Activated naive CD4-positive, alpha-beta T cell treated with anti-CD3 and anti-CD28 coated beads, Interleukin-2, amount 50 U/mL, for 16 hours (primary cell): ENCODE measurements around the gene TOR4A.

ENCODE experiments used
- DNase-seq: peaks from one replicate; pipeline ENCODE4 v3.0.0-alpha.2; 2020

TOR4A gene

DNA sequence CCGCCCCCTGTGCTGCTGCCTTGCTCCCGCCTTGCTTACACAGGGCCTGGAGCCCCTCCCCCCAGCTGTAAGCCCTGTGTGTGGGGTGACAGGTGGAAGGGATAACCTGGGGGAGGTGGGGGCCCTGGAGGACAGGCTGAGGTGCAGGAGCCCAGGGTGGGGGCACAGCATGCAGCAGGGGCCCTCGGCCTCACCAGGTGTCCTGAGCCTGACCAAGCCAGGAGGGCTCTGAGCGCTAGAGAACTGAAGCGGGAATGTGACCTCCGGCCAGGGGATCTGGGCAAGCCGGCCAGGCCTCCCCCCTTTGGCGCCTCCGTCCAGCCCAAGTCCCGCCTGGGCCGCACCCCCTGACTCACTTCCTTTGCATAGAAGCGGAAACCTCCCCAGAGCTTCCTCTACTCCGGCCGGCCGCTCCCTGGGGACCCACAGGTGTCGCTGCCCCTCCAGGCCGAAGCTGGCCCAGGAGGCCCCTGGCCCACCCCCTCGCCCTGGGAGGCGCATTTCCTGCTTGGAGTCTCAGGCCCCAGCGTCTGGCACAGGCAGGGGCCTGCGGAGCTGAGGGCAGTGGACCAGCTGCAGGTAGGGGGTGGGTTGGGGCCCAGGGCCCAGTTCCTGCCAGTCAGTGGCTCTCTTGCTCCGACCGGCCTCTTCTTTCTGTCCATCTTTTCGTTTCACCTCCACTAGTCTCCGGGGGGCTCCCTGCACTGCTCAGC is at the start of gene TOR4A:
Gene TOR4A (plus strand): TSS at position 398 of the 713 bp plus-strand sequence. CDS start 964 bp downstream, outside the sequence.
- no peak for DNase-seq

DNA sequence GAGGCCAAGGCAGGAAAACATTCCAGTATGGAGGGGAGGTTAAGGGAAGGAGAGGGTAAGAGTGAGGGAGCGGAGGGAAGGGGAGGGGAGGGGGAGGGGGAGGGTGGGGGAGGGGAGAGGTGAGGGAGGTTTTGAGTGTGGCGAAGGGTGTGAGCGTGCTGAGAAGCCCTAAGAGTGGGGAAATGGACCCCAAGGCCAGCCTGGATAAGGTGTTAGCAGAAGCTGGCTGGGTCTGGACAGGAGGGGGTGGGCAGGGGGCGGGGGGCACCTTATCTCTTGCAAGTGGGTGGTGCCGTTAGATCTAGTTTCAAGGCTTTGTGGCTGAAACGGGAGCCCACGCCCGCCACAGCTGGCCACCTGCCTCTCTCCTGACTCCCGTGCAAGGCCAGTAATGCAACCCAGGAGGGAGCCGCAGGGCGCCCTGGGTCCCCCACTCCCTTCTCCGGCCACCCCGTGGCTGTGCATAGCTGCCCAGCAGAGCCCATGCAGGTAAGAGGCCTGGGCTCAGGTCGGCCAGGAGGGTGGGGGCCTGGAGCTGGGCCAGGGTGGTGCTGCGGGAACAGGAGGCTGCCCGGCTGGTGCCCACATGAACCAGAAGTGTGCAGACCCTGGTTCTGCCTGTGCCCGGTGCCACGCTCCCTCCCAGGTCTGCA is 49.5 kb upstream of the TOR4A start:
- DNase-seq = no peak

DNA sequence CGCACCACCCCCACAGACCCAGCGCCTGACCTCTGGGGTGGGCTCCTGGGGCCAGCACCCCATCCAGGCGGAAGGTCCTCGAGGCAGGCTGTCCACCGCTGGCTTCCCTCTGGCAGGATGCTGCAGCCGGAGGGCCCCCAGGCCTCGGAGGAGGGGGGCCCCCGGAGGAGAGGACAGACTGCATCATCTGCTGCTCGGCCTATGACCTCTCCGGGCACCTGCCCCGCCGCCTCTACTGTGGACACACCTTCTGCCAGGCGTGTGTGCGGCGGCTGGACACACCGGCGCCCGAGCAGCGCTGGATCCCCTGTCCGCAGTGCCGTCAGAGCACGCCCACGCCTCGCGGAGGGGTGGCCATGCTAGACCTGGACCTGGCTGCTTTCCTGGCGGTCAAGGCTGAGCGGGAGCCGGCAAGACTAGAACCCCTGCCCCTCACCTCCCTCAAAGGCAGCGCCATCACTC is 49.0 kb upstream of the TOR4A start:
- DNase-seq = no peak

DNA sequence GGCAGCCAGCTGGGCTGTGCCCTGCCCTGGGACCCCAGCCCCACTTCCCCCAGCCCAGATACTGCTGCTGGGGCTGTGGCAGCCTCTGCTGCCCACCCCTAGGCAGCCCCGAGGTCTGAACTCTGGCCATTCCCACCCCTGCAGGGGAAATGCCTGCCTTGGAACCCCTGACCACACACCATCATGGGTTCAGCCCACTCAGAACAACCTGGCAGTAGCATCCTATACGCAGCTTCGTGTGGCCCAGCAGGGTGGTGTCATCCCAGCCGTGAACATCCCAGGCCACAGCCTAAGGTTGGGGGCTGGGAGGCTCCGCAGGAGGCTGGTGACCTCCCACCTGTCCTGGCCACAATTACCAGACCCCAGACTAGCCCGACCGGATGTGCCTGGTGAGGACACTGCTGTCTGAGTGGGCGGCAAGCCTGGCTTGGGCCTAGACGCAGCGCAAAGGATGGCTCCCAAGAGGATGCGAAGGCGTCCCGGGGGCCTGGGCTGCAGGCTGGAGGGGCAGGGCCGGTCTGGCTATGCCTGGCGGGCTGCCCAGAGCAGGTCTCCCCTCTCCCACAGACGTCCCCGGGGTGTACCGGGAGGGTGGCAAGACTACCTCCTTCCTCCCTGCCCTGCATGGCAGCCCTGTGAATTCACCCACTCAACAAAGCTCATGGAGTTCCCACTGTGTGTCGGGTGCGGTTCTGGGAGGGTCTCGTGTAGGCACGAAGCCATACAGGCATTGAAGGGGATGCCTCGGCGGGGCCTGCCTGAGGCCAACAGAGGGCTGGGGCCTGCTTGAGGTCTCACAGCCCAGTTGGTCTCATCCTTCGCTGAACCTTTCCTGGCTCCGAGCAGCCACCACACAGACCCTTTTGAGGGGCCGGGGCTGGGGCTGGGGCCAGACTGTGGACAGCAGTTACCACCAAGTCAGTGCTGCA is 48.3 kb upstream of the TOR4A start:
- DNase-seq = no peak

DNA sequence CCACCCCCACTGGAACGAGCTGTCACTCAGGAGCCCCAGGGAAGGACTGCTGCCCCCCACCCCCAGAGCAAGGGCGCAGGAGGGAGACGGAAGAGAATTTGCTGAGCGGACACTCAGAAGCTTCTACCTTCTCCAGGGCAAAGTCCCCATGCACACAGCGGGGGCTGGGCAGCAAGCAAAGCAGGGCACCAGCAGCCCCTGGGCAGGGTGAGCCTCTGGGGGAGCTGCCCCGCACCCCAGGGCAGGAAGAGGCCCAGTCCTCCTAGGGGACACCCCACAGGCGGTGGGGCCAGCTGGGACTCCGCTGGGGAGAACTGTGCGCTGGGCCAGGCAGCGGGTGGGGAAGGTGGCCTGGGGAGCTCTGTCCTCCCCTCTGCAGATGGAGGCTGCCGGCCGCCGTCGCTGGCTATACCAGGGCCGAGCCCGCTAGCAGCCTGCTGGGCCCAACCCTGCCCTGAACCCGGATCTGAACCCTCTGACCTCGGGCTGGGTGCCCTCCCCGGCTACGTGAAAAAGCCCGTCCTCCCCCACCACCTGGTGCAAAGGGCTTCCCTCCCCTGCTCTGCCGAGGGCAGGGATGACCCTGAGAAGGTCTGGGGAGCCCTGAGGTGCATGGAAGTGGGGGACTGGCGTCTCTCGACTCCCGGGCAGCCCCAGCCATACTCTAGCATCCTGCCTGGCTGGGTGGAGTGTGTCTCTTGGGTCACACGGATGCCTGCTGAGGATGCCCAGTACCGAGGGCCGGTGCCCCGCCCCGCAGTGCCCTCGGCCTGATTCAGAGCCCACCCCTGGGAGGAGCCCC is 47.4 kb upstream of the TOR4A start:
- no peak for DNase-seq

DNA sequence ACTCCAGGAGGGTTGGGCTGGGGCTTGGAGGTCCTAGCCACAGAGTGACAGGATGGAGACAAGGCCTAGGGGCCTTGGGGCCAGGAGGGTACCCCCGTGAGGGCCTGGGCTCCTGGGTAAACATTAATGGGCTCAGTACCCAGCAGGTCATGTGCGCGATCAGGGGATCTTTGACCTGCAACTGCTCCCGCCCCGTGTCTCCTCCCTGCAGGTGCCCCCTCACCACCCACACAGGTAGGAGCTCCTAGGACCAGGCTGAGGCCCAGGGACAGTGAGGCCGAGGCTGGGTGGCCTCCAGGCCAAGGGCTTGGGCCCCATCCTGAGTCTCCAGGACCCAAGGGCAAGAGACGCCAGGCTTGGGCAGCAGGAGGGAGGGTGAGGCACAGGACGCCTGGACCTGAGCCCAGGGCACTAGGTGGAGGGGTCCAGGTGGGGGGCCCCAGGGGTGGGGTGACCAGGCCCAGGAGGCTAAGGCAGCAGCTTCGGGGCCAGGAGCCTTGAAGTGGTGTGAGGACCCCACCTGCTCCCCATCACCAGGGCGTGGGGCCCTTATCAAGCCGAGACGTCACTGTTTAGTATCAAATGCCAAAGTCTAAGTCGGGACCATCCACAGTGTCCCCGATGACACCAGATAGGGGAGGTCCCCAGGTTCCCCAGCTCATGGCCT is 46.7 kb upstream of the TOR4A start, which contains the start of gene SLC34A3:
Gene SLC34A3 (plus strand): TSS at position 197 of the 667 bp plus-strand sequence. CDS start 802 bp downstream, outside the sequence.
- no peak for DNase-seq

DNA sequence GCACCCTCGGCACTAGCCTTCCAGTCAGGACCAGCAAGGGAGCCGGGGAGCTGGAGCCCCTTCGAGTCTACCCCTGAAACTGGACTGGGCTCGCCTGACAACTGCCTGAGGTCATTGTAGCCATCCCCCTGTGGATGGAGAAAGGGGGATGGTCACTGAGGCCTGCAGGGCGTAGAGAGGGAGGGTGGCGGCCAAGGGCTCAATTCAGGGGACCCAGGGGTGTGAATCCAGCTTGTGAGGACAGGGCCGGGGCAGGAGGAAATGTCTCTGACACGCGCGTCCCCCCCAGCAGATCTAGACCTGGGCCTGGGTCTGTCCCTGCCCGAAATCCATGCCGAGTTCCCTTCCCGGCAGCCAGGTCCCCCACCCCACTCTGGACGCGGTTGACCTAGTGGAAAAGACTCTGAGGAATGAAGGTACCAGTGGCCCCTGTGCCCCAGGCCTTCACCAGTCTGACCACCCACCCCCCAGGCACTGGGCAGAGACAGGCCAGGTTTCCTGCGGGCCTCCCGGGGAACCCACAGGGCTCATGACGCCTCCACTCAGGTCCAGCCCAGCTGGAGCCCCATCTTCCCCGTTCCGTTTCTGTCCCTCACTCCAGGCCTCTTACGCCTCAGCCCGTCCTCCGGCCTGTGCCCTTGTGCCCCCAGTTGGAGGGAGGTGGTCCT is 46.0 kb upstream of the TOR4A start:
- DNase-seq = no peak

DNA sequence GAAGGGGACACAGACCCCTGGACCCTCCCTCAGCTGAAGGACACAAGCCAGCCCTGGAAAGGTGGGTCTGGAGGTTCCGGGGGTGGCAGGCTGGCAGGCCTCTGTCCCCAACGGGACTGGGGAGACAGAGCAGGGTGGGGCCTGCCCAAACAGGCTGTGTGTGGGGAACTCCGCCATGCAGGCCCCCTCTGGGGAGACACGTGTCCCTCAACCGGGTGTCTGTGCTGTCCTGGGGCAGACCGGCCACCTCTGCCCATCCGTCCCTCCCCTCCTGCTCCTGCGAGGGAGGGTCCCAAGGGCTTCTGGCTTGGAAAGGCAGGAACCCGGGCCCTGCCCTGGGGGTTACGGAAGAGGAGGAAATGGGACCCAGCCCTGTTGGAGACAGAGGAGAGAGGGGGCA is 45.4 kb upstream of the TOR4A start:
- DNase-seq = no peak

DNA sequence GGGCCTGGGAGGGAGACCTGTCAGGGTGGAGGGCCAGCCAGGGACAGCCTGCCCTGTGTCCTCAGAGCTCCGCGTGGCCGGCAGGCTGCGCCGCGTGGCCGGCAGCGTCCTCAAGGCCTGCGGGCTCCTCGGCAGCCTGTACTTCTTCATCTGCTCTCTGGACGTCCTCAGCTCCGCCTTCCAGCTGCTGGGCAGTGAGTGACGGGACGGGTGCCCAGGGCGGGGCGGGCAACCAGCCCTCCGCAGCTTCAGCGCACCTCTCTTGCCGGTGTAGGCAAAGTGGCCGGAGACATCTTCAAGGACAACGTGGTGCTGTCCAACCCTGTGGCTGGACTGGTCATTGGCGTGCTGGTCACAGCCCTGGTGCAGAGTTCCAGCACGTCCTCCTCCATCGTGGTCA is 45.0 kb upstream of the TOR4A start:
- DNase-seq = no peak

DNA sequence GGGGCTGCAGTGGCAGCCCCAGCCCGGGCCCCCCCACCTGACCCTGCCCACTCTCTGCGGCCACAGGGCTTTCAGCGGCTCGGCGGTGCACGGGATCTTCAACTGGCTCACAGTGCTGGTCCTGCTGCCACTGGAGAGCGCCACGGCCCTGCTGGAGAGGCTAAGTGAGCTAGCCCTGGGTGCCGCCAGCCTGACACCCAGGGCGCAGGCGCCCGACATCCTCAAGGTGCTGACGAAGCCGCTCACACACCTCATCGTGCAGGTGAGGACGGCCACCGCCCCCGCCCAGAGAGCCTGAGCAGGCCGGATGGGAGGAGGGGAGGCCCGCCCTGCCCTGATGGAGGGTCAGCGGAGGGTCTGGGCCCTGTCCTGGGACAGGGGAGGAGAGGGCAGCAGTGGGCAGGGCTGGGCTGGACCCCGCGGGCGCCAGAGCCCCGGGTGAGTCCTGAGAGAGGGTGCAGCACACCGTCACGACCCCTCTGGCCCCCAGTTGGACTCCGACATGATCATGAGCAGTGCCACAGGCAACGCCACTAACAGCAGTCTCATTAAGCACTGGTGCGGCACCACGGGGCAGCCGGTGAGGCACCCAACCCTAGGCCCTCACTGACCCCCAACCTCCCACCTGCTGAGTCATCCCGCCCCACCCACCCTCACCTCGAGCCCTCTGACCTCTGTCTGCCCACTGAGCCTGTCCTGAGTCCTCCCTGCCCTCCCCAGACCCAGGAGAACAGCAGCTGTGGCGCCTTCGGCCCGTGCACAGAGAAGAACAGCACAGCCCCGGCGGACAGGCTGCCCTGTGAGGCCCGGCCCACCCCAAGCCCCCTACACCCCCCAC is 44.2 kb upstream of the TOR4A start:
- DNase-seq = no peak

DNA sequence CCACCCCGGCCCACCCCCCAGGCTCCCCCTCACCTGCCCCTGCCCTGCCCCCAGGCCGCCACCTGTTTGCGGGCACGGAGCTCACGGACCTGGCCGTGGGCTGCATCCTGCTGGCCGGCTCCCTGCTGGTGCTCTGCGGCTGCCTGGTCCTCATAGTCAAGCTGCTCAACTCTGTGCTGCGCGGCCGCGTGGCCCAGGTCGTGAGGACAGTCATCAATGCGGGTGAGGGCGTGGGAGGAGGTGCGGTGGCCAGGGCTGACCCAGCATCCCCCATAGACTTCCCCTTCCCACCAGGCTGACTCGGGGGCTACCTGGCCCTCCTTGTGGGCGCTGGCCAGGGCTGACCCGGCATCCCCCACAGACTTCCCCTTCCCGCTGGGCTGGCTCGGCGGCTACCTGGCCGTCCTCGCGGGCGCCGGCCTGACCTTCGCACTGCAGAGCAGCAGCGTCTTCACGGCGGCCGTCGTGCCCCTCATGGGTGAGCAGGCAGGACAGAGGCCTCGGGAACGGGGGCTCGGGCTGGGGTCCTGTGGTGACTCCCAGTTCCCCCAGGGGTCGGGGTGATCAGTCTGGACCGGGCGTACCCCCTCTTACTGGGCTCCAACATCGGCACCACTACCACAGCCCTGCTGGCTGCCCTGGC is 43.4 kb upstream of the TOR4A start:
- DNase-seq = no peak

DNA sequence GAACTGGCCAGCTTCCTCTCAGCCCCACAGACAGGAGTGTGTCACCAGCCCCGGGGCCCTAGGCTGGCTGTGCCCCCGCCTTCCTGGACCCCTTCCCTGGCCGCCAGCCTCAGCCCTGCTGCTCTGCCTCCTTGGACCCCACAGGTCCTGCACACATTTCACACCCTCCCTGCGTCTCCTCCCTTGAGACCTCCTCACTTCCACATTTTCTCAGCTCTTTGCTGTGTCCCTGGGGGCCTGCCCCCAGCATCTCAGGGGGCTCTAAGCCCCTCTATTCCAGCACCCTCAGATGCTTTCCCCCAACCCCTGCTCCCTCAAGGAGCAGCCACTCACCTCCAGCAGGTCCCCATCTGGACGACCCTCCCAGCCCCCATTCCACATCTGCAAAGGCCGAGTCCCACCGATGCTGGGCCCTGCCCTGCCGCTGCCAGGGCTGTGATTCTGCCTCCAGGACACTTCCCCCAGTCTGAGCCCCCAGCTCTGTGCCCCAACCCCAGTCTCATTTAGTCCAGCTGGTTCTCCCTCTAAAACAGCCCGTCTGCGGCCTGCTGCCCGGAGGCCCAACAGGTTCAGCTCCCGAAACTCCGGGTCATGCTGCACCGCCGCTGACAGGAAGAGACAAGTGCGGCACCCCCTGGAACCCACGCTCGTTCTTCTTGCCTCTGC is 42.6 kb upstream of the TOR4A start:
- DNase-seq = no peak

DNA sequence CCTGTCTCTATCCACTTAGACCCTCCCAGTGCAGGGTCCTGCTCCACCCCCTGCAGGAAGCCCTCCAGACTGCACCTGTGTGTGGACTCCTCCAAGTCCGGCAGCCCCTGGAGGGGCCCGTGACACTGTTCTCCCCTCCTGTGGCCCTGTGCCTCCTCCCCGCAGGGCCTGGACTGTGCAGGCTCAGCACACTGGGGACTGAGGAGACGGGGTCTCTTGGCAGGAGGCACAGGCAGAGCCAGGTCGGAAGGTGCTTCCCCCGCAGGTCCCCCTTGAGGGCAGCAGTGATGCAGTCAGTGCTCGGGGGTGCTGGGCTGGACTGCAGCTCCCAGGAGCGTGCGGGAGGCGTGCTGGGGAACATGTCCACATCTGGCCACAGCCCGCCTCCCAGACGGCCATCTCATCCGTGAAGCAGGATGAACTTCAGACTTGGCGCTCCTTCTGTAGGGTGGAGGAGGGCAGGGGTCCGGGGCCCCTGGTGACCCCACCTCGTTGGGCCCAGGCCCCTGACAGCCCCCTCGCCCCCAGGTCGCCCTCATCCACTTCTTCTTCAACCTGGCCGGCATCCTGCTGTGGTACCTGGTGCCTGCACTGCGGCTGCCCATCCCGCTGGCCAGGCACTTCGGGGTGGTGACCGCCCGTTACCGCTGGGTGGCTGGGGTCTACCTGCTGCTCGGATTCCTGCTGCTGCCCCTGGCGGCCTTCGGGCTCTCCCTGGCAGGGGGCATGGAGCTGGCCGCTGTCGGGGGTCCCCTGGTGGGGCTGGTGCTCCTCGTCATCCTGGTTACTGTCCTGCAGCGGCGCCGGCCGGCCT is 41.9 kb upstream of the TOR4A start:
- no peak for DNase-seq

DNA sequence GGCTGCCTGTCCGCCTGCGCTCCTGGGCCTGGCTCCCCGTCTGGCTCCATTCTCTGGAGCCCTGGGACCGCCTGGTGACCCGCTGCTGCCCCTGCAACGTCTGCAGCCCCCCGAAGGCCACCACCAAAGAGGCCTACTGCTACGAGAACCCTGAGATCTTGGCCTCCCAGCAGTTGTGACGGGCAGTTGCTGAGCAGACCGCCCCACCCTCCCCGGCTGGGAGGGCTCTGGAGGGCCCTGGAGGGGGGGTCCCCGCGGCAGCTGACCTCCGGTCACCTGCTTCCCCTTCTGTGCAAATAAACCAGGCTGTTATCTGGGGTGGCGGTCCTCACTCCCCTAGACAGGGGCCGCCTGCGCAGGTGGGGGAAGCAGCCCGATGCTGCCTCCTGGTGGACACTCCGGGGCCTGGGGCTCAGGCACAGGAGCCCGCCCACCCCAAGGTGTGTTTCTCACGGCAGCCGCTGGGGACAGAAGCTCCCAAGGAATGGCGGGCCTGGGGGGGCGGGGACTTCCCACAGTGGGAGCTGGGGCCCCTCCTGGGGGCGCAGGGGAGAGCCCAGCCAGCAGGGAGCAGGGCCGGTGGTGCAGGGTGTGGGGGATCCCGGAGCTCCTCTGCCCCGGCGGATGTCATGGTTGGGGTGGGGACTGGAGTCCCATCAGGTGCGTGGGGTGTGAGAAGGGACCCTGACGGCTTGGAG is 41.1 kb upstream of the TOR4A start:
- peak; percentile 94 for DNase-seq

DNA sequence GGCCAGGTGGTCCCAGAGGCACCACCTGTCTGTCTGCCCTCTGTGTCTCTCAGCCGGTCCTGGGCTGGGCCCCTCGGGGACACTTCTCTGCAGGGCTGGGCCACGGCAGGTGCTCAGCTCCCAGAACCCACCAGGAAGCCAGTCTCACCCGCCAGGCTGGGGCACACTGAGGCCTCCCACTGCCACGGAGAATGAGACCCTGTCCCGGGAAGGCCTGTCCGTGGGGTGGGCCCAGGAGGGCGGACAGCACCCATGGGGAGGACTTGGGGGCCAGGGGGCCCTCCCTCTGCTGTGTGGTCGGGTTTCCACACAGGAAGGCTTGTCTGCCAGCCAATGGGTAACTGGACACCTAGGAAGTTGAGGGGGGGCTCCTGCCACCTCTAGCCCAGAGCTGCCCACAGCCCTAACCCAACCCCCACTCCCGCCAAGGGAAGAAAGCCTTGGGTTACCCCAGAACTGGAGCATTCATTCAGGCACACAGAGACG is 40.5 kb upstream of the TOR4A start:
- DNase-seq = no peak

DNA sequence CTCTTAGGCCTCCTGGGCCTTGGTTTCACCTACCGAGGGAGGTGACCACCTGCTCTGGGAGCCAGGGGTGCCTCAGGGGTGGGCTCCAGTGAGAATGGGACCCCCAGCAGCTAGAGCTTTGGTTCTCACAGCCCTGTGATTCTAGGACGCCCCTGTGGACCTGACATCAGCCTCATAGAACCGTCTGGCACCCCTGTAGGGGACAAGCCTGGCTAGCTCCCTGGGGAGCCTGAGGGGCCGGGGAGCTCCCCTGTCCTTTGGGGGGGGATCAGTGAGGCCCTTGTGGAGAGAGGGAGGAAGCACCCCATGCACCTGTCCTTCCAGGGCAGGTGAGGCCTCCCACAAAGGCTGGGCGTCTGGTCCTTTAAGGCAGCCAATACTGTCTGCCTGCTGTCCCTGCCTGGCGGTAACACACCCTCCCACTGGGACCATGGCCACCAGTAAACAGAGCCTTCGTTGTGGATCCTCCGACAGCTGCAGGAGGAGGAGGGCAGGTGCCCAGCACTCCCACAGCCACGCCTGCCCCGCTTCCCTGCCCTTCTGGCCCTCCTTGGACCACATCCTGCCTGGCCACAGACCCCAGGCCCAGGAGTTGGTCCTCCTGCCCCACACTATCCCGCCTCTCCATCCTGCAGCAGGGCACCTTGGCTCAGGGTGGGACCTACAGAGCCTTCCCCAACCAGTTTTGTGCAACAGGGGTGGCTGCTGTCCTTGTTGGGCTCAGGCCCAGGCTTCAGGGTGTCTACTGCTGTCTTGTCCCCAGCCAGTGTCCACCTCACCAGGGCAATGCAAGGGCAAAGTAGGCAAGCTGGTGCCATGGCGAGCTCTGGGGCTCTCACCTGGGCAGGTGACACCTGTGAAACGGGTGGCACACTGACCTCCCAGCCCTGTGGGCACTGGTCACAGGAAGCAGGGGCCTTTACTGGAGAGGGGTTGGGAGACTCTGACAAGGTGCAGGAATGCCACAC is 39.5 kb upstream of the TOR4A start:
- no peak for DNase-seq
